K562 (cell line): Measurements from ENCODE around the gene CLDN25. TPM values are rescaled to one million over a fixed set of nuclear protein-coding genes. Genes with fewer than 3 reads are reported as not detected.

Experiments used
- ETV1 ChIP-seq: fragments of 450-650 bp; conservative IDR thresholded peaks from 2 replicates; pipeline ENCODE4 v1.6.1; 2016; ENCODE audit warnings: missing genetic modification characterization, control low read depth, low read depth, missing compliant biosample characterization
- KLF6 ChIP-seq: fragments of 250-450 bp; sonication (Bioruptor Pico); IDR thresholded peaks from 2 replicates; pipeline ENCODE4 v1.4.0; 2020; ENCODE audit warnings: mild to moderate bottlenecking, moderate library complexity, borderline replicate concordance
- NEUROD1 ChIP-seq: fragments of 150-350 bp; IDR thresholded peaks from 2 replicates; pipeline ENCODE4 v1.6.1; 2014; ENCODE audit warnings: borderline replicate concordance, low read length, low read depth; ENCODE audit not compliant: partially characterized antibody
- NR2C1 ChIP-seq, 2 experiments: fragments of 450-650 bp; IDR thresholded peaks; 2 replicates each; pipeline ENCODE4 v1.6.1; 2017; ENCODE audit warnings: mild to moderate bottlenecking in 2 of 2, antibody characterized with exemption in 1 of 2, inconsistent platforms in 1 of 2, missing compliant biosample characterization in 1 of 2, missing genetic modification characterization in 1 of 2
- PBX2 ChIP-seq, 2 experiments: IDR thresholded peaks in 1 of 2; conservative IDR thresholded peaks in 1 of 2; 2 replicates each; pipeline ENCODE4 v1.6.1; 2016; ENCODE audit warnings: low read depth in 2 of 2, mild to moderate bottlenecking in 1 of 2, missing compliant biosample characterization in 1 of 2, missing genetic modification characterization in 1 of 2, moderate library complexity in 1 of 2
- PRPF4 ChIP-seq: fragments of 200-400 bp; formaldehyde crosslinking; IDR thresholded peaks from one replicate; pipeline ENCODE4 v1.6.1; 2017; ENCODE audit warnings: low read length, low read depth, mild to moderate bottlenecking; ENCODE audit not compliant: insufficient read depth, poor library complexity, severe bottlenecking
- PTBP1 ChIP-seq: fragments of 200-400 bp; formaldehyde crosslinking; IDR thresholded peaks from 2 replicates; pipeline ENCODE4 v1.6.1; 2017; ENCODE audit warnings: low read depth, low read length
- RAD21 ChIP-seq, 2 experiments: fragments of 250-450 bp in 1 of 2; fragments of 450-650 bp in 1 of 2; sonication (Bioruptor Pico) in 1 of 2; formaldehyde crosslinking in 1 of 2; IDR thresholded peaks in 1 of 2; conservative IDR thresholded peaks in 1 of 2; 2 replicates each; pipeline versions ENCODE4 v1.4.0 to v1.8.0; 2020 to 2022; ENCODE audit warnings: mild to moderate bottlenecking in 2 of 2, moderate library complexity in 1 of 2
- RBM22 ChIP-seq: fragments of 200-400 bp; formaldehyde crosslinking; IDR thresholded peaks from 2 replicates; pipeline ENCODE4 v1.6.1; 2018; ENCODE audit warnings: low read length, low read depth; ENCODE audit not compliant: poor library complexity, severe bottlenecking
- TARDBP ChIP-seq: fragments of 450-650 bp; IDR thresholded peaks from 2 replicates; pipeline ENCODE4 v1.6.1; 2016
- XRCC3 ChIP-seq: fragments of 450-650 bp; IDR thresholded peaks from 2 replicates; pipeline ENCODE4 v1.6.1; 2017; ENCODE audit warnings: mild to moderate bottlenecking, moderate library complexity
- ZBED1 ChIP-seq: IDR thresholded peaks from 2 replicates; pipeline ENCODE4 v1.6.1; 2014
- ZBTB11 ChIP-seq, 3 experiments: fragments of 200-800 bp in 1 of 3; fragments of 250-450 bp in 1 of 3; fragments of 450-650 bp in 1 of 3; sonication (Bioruptor Pico) in 1 of 3; sonication (Bioruptor generic) in 1 of 3; formaldehyde crosslinking in 1 of 3; IDR thresholded peaks; 2 replicates each; pipeline versions ENCODE4 v1.6.1 to v1.8.0; 2016 to 2022; ENCODE audit warnings: mild to moderate bottlenecking in 2 of 3, missing genetic modification characterization in 2 of 3, missing compliant biosample characterization in 1 of 3, moderate library complexity in 1 of 3
- ZBTB17 ChIP-seq: fragments of 450-650 bp; formaldehyde crosslinking; IDR thresholded peaks from 2 replicates; pipeline ENCODE4 v1.4.0; 2020; ENCODE audit warnings: mild to moderate bottlenecking
- ZBTB34 ChIP-seq: fragments of 250-450 bp; sonication (Bioruptor Pico); IDR thresholded peaks from 2 replicates; pipeline ENCODE4 v1.8.0; 2021; ENCODE audit warnings: mild to moderate bottlenecking, moderate library complexity
- ZEB2 ChIP-seq: fragments of 450-650 bp; IDR thresholded peaks from 2 replicates; pipeline ENCODE4 v1.6.1; 2016
- ZNF134 ChIP-seq: fragments of 250-450 bp; sonication (Bioruptor Pico); conservative IDR thresholded peaks from 2 replicates; pipeline ENCODE4 v1.4.0; 2020
- ZNF239 ChIP-seq: fragments of 250-450 bp; sonication (Bioruptor Pico); IDR thresholded peaks from 2 replicates; pipeline ENCODE4 v1.4.0; 2020; ENCODE audit warnings: mild to moderate bottlenecking
- ZNF282 ChIP-seq: sonication (generic); formaldehyde crosslinking; IDR thresholded peaks from 2 replicates; pipeline ENCODE4 v1.8.1; 2023; ENCODE audit warnings: missing genetic modification reagents
- ZNF384 ChIP-seq: IDR thresholded peaks from 2 replicates; pipeline ENCODE4 v1.6.1; 2012; ENCODE audit warnings: low read depth, low read length, improper control_type of control experiment
- polyA plus RNA-seq, 8 experiments: library from polyadenylated mRNA; depleted of rRNA in 4 of 8; stranded (reverse) in 5 of 8; unstranded in 3 of 8; fragments of >200 nt; fragmentation: Nextera tagmentation in 2 of 8; fragmentation: Illumina TruSeq in 1 of 8; extraction: Ambion mirVana in 2 of 8; extraction: Trizol in 1 of 8; gene quantifications; 2 replicates each; pipeline versions ENCODE4 v1.2.1 to v1.2.3, GENCODE V29; 2011 to 2014; ENCODE audit warnings: inconsistent platforms in 1 of 8, missing spikeins in 1 of 8
- total RNA-seq, 7 experiments: library from RNA; depleted of rRNA in 6 of 7; stranded (reverse); fragments of >200 nt in 6 of 7; fragmentation: Illumina TruSeq in 2 of 7; extraction: Trizol in 2 of 7; gene quantifications; 2 replicates each; pipeline versions ENCODE4 v1.2.1 to v1.2.3, GENCODE V29; 2011 to 2021; ENCODE audit warnings: low replicate concordance in 1 of 7

The CLDN25 gene
- total and polyA plus RNA-seq, 9 of the 15 experiments (the other 6 are each of a cell fraction or from before 2014, with no cell fraction given), result not detected

- TF ChIP-seq ZBTB34 (no peak), RBM22 (no peak), KLF6 (CRISPR knock-in tag) (no peak), ETV1 (no peak), ZBTB11 (CRISPR knock-in tag; IDR thresholded peaks at IDR 0.05) (peak in 1 of 3 experiments; percentile 80; a peak in 2 of 6 replicates), ZNF134 (CRISPR knock-in tag) (no peak), ZNF384 (no peak), ZBTB17 (CRISPR knock-in tag) (no peak), PTBP1 (no peak), RAD21 (CRISPR knock-in tag; conservative IDR thresholded peaks at IDR 0.05 in 1 of 2, IDR thresholded peaks at IDR 0.05 in 1 of 2) (peak; percentile 27 to 39; a peak in 3 of 4 replicates), ZEB2 (no peak), NR2C1 (IDR thresholded peaks at IDR 0.05) (peak; percentile 50), NR2C1 (tag; IDR thresholded peaks at IDR 0.05) (peak; percentile 85), NEUROD1 (peak; percentile 53), XRCC3 (no peak), ZNF239 (CRISPR knock-in tag) (no peak), PBX2 (CRISPR knock-in tag; IDR thresholded peaks at IDR 0.05; ENCODE audit: low read depth) (no peak), PBX2 (tag; conservative IDR thresholded peaks at IDR 0.05; ENCODE audit: low read depth) (no peak), PRPF4 (no peak), ZBED1 (no peak), ZNF282 (CRISPR knock-in tag) (no peak), TARDBP (peak; percentile 49; the same call in 1 of the 2 replicates)
Measured at GRCh38 chr11:113773416-113774173, 6.0 kb upstream of the CLDN25 start, which contains the start of gene ZW10 (continued).
